Measurements from ENCODE around the gene TJP3.

The TJP3 gene

DNA sequence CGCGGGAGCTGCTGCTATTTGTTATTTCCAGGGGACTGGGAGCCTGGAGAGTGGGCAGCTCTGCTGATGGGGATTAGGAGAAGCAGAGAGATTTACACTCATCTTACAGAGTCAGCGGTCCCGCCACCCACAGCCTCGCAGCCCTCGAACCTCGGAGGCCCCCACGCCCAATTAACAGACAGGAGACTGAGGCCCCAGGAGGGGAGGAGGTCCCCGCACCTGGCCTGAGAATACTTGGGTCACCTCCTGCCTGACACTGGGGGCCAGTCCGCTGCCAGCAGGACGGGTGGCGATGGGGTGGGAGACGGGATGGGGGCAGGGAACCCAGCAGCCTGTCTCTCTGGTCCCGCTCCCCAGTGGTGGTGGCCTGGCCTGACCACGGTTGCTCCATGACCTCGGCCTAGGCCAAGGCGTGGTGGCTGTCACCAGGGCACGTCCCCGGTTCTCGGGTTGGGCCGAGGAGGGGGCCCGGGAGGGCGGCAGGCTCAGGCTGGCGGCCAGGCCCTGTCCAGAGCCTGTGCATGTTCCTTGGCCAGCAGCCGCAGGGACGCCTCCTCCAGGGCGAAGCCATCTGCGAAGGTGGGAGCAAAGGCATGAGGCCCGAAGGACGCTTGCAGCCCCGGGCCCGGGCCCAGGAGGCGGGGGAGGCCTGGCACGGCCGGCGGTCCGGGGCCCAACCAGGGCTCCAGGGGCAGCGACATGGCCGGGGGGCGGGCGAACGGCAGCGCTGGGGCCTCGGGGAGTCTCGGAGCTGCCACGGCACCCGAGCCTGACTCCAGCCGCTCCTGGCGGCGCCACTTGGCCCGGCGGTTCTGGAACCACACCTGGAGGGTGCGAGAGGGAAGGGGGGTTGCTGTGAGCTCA, 62.2 kb downstream of the TJP3 start:
- no peak for DNase-seq

DNA sequence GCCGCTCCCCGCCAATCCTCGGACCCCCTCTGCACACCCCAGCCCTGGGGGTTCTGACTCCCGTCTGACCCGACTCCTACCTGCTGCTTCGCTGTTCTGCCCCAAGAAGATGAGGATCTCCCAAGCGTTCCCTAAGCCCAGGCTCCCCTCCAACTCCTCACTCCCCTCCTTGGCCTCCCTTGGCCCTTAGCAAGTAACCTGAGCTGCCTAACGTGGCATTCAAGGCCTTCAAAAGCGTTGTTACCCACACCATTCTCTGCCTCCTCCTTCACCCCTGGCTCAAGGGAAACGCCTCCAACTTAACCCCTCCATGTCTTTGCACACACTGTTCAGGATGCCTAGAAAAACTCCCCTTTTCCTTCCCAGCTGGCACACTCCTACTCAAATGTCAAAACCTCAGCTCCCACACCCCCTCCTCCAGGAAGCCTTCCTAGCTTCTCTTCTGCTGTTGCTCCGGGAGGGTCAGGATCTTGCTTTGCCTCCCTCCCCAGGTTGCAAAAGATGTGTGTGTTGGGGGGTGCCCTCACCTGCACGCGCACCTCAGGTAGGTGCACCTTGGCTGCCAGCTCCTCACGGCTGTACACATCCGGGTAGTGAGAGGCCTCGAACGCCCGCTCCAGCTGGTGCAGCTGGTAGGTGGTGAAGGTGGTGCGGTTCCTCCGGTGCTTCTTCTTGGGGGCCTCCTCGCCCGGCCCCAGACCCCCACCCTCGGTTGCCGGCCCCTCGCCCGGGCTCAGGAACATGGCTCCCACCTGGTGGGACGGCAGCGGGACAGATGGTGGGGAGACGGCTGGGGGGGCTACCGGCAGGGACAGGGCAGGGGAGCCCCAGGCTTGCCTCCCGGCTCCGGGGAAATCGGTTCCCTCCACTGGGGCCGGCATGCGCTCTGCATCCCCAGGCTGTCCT, 63.1 kb downstream of the TJP3 start:
- DNase-seq, result no peak

DNA sequence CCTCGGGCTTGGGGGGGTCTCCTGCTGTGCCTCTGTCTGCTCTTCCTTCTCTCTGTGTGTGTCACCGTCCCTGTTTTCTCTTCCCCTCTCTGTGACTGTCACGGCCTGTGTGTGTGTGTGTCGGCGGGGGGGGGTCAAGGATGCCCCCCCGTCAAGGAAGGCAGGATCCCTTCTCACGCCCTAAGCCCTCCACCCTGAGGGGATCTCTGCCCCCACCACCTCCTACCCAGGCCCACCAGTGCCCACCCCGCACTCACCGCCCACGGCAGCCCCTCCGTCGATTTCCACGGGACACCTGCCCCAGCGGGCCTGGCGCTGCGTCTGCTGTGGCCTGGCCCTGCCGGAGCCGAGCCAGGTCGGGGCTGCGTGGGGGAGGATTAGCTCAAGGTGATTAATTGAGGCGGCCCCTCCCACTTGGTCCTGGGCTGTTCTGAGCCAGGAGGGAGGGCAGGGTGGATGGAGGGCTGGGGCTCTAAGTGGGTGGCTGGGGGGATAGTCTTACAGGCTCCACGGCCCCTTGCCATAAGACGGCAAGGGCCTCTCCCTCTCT, 63.8 kb downstream of the TJP3 start, which contains the start of gene RAX2:
TSS of gene RAX2 (minus strand) at position 323 of the 550 bp plus-strand sequence. CDS start 486 bp downstream, outside the sequence.
- DNase-seq, result no peak

DNA sequence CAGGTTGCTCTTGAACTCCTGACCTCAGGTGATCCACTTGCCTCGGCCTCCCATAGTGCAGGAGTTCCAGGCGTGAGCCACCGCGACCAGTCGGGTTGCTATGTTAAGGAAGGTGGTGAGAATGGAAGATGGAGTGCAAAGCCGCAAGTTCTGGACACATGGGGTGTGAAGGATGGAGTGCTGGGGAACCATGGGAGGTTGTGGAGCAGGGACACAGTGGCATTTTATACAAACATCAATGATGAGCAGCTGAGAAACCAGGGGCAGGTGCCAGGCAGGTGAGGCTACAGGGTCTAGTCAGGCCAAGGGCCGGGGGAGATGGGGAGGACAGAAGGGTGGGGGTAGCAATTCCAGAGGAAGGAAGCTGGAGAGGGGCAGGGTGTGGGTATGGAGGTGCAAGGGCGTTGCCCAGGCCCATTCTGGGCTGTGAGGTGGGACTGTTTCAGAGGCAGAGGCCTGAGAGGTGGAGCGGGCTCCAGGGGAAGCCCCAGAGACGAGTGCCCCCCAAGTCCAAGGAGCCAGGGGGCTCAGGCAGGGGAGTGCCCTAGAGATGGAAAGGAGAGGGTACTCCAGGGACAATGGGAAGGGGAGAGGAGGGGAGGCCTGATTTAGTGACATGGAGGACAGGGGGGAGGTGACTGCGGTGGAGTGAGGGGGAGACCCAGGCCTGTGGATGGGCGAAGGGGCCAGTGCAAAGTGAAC, 65.8 kb downstream of the TJP3 start:
- no peak for DNase-seq

DNA sequence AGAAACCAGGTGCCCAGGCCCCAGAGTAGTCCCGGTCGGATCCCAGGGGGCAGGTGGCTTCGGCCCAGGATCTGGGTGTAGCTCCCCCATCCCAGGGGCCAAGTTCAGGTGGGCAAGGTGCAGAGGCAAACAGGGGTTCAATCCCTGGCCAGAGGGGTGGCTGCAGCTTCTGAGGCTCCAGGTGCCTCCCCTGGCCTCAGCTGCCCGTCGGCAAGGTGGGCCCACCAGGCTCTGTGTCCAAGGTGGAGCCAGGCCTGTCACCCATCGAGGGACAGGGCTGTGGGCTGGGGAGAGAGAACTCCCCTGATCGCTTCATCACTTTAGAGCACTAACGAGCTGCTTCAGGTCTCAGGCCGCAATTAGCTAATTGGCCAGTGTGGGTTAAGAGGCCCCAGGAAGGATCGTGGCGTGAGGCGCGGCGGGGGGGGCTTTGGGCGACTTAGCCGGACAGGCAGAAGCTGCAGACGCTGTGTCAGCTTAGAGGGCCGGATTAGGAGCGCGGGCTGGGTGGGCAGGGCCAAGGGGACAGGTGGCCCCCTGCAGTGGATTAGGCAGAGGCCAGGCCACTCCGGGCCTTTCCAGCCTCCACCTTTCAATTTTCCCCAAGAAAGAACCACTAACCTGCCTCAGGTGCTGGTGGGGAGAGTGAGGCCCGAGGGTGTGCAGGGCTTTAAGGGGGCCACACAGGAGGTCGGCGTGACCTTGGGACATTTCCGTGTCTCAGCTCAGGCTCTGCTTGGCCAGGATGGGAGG, 66.6 kb downstream of the TJP3 start:
- DNase-seq, result no peak

DNA sequence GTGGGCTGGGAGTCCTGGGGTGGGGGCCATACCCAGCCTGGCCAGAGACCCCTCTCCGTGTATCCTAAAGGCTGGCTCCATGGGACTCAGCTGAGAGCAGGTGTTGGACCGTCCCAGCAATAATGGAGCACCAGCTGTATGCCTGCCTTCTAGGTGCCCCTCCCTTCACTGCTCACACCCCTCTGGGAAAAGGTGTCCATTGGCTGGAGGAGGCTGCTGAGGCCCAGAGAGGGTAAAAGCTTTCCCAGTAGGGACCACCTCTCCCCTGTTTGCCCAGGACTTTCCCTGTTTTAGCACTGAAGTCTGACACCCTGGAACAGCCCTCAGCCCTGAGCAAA, 67.2 kb downstream of the TJP3 start:
- DNase-seq, result no peak

DNA sequence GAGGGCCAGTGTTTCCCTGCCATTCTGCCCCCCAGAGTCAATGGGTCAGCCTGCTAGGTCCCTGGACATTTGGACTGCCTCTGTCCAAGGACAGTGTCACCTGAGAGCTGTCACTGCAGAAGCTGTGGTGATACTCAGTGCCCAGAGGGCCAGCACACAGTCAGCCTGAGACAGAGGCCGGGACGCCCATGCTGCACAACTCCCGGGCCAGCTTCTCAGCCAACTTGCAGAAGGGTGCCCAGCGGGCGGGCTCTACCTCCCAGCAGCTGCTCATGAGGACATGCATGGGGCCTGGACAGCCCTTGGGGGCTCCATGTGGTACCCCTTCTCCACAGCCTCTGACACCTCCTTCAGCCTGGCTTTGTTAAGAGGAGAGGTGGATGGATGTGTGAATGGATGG, 67.6 kb downstream of the TJP3 start:
- DNase-seq, result no peak

DNA sequence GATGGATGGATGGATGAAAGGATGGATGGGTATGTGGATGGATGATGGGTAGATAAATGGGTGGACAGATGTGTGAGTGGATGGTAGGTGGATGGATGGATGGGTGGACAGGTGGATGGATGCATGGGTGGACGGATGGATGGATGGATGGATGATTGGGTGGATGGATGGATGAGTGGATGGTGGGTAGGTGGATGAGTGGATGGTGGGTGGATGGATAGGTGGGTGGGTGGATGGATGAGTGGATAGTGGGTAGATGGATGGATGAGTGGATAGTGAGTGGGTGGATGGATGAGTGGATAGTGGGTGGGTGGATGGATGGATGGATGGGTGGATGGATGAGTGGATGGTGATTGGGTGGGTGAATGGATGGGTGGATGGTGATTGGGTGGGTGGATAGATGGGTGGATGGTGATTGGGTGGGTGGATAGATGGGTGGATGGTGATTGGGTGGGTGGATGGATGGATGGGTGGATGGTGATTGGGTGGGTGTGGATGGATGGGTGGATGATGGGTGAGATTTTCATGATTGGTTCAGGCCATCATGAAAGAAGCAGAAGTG, 68.4 kb downstream of the TJP3 start:
- DNase-seq, result no peak

DNA sequence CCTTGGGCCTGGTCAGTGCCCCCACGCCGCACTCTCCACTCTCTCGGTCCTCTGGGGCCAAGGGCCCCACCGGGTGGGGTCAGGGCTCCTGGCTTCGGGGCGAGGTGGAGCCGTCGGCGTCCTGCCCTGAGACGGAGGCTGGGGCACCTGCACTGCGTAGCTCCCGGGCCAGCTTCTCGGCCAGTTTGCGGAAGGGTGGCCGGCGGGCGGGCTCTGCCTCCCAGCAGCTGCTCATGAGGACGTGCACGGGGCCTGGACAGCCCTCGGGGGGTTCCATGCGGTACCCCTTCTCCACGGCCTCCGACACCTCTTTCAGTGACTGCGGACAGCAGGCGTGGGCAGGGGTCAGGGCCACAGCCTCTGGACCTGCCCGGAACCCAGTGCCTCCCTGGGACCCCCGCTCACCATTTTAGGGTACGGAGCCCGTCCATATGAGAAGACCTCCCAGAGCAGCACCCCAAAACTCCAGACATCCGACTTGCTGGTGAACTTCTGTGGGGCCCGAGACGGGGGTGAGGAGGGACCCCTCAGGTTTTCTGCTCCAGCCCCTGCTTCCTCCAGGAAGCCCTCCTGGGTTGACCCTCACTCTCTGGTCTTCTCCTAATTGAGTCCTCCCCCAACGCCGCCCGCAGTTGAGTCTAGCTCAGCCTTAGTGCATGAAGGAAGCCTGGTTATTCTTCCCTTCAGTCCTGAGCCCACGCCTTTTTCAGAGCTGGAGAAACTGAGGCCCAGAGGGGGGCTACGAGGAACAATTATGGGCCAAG, 70.1 kb downstream of the TJP3 start:
- no peak for DNase-seq

DNA sequence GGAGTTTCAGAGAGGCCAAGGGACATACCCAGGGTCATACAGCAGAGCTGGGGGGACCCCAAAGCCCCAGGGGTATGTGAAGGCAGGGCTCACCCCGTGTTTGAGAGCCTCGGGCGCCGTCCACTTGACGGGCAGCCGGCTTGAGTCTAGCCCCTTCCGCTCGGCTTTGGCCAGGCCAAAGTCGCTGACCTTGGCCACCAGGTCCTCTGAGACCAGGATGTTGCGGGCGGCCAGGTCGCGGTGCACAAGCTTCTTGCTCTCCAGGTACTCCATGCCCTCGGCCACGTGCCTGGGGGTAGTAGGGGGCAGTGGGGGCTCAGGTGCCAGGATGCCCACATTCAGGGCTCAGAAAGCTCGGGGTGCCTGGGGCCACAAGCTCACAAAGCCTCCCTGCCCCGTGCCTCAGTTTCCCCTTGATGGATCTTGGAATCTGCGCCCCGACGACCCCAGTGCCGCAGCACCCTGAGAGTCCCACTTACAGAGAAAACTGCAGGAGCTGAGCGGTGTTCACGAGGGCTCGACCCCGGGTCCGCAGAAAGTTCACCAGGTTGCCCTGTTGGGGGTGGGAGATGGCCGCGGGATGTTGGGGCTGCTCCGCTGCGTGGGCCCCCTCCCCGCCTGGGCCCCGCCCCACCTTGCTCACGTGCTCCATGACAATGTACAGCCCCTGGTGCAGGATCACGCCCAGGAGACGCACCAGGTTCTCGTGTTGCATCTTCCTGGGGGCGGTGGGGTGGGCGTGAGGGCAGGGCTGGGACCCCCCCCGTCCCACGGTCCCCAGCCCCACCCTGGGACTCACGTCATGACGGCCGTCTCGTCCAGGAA, 70.9 kb downstream of the TJP3 start:
- DNase-seq, result no peak

DNA sequence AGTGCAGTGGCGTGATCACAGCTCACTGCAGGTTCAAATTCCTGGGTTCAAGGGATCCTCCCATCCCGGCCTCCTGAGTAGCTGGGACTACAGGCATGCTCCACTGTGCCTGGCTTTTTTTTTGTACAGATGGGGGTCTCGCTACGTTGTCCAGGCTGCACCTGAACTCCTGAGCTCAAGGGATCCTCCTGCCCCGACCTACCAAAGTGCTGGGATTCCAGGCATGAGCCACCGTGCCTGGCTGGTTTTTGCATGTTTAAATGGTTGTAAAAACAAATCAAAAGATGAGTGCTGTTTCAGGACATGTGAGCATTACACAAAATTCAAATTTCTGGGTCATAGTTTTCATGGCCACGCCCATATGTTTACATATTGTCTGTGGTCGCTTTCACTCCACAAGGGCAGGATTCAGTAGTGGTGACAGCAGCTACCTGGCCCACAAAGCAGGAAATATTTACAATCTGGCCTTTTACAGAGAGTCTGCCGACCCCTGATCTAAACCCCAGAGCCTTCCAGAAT, 72.7 kb downstream of the TJP3 start:
- DNase-seq, result no peak

DNA sequence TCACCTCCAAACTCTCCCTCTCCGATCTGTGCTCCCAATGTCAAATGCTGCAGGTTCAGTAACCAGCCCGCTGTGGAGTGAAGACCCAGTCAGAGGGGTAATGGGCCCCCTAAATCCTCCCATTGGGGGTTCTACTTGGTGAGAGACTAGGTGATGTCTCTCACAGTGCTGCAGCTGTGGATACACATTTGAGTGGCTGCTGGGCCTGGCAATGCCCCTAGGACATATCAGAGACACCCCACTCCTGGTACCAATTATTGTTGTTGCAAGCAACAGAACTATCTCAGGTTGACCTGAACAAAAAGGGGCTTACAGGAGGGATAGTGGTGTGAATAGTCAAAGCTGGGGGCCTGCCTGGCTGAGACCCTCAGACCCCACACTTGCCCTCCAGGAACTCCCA, 73.4 kb downstream of the TJP3 start:
- no peak for DNase-seq

DNA sequence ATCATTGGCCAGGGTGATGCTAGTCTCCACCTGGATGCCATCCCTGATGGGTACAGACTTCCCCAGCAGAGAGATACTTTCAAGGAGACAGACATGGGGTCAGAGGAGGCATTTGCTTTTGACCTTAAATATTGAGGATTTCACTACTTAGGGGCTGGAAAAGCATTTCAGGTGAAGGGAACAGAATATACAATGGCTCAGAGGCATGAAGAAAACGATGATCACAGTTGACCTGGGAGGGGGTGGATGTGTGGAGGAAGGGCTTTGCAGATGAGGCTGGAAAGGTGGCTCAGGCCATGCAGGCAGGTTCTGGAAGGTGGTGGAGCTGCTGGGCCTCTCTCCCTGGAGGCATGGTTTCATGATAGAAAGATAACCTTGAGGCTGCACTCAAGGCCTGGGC, 74.1 kb downstream of the TJP3 start:
- DNase-seq, result no peak

DNA sequence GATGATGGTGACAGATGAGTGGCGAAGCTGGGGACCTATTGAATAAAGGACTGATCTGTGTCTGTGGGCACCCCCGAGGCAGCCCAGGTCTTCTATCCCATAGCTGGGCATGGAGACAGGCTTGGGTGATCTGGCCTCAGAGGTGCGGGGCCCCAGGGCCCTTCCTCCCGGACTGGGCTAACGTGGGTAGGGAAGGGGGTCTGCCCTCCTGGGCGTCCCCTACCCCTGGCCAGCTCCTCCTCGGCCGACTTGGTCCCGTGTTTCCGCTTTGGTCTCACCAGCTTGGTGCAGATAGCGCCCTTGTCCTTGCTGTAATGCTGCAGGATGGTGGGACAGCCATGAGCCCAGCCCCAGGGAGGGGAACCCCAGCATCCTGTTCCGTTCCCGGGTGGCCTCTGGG, 74.7 kb downstream of the TJP3 start:
- DNase-seq, result no peak

DNA sequence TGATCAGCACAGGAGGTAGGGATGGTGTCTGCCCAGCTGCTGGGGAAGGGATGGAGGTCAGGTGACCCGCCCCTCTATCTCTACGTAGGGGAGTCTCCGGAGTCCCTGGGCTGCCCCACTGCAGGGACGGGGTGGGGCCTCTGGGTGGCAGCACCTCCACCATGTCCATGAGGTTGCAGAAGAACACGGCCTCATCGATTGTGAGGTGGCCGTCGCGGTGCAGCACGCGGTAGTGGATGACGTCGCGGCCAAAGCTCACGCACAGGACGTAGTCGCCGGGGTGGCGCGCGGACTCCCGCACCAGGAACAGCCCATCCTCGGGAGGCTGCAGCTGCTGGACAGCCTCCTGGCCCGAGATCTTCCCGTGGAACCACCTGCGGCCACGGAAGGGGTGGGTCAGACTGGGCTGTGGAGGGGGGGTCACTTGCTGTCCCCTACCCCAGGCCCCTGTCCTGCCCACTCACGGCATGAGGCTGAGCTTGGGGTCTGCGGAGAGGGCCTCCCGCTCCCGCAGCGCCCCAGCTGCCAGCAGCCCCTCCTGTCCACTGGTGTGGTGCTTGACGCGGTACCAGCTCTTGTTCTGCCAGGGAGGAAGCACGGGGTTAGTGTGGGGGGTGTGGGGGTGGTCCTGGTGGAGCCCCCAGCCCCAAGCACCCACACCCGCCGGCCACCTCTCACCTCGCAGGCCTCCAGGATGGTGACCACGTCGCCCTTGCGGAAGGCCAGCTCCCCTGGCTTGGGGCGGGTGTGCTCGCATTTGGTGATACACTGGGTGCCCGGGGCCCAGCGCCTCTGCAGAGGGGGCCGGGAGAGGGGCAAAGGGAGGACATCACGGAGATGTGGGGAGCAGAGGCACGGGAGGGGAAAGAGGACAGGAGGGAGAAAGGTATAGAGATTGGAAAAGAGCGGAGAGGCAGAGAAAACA, 75.7 kb downstream of the TJP3 start:
- DNase-seq, result no peak

DNA sequence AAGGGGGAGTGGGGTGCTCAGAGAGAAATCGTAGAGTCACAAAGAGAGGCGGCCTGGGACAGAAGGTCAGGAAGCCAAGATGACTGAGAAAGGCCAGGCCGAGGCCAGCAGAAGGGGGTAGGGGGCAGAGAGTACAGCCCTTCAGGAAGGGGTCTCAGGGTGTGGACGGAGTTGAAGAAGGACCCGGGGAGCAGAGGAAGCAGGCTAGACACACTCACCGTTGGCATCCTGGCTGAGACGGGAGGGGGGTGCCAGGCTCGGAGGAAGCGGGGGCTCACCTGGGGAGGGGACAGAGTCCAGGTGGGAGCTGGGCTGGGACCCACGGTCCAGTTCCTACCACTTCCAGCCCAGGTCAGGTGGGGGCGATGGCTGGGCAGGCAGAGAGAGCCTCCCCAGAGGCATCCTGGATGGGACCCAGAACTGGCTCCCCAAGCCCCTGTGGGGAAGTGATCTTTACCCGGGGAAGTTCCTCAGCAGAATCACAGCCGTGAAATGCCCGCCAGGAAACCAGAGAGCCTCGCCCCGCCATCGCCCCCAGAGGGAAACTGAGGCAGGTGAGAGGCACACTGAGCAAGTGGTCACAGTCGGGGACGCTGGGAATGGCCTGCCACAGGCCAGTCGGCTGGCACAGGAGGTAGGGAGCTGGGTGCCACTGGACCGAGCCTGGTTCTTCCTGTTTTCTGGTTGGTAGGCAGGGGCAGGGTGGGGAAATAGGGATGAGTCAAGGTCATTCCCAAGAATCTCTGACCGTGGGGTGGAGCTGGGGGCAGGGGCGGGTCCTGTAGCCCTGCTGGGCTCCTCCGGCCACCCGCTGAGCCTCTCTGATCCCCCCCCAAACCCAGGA, 76.6 kb downstream of the TJP3 start:
- DNase-seq, result no peak

DNA sequence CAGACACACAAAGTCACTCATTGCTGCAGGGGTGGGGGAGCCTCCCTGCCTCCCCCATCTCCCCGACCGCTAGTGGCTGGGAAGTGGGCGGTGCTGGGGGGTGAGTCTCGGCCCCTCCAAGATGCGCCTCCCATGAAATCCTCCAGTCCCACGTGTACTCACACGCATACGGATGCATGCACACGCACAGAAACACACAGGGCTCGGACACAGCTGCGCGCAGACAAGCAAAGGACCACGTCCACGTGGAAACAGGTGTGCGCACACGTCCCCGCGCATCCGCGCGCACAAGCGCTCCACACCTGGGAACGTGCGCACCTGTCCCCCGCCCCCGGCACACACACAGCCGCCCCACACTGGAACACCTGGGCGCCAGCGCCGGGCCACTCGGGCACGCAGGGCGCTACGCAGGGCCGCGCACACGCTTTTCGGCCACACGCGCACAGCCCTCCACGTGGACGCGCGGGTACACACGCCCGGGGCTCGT, 77.3 kb downstream of the TJP3 start:
- no peak for DNase-seq
